ENCODE measurements around the gene BBLN. TPM values are rescaled to one million over a fixed set of nuclear protein-coding genes. Genes with fewer than 3 reads are reported as not detected.

BBLN gene
- total RNA-seq, 1 experiment from 2014 or later, result 154 TPM

GRCh38 chr9:128206484-128206883 lies 46.4 kb downstream of the BBLN start:
- no peaks in the 10 kb centered on the region for H3K9me3 ChIP-seq (ENCODE audit: low read length)
- peaks cover 9% of the 10 kb centered on the region for H3K4me1 ChIP-seq (ENCODE audit: low read length)
- no peak overlapping the region for H3K27ac ChIP-seq (ENCODE audit: low read length)
- no peak overlapping the region for H3K4me2 ChIP-seq (ENCODE audit: low read depth, low read length, poor library complexity, severe bottlenecking)
- no peak overlapping the region for H2AFZ ChIP-seq (ENCODE audit: low read length)
- no peaks in the 10 kb centered on the region for H3K36me3 ChIP-seq (ENCODE audit: insufficient read depth, low read length)
- H3K79me2 ChIP-seq (ENCODE audit: low read length), result no peaks in the 10 kb centered on the region
- no peaks in the 10 kb centered on the region for H4K20me1 ChIP-seq (ENCODE audit: insufficient read depth, low read depth, low read length)
- no peak for DNase-seq
- H3K9me2 ChIP-seq (replicated peaks; ENCODE audit: insufficient read depth, low read length), result no peaks in the 10 kb centered on the region
- H3K9ac ChIP-seq (ENCODE audit: low read length), result no peak overlapping the region
- H3K4me3 ChIP-seq (ENCODE audit: low read length), result no peak overlapping the region
- H3K27me3 ChIP-seq (ENCODE audit: low read length), result no peaks in the 10 kb centered on the region

- H4K20me1 ChIP-seq (ENCODE audit: insufficient read depth, low read depth, low read length), result no peaks in the 10 kb centered on the region
- no peaks in the 10 kb centered on the region for H3K9me3 ChIP-seq (ENCODE audit: low read length)
- DNase-seq, result no peak
- H3K4me3 ChIP-seq (ENCODE audit: low read length), result no peak overlapping the region
- H2AFZ ChIP-seq (ENCODE audit: low read length), result no peak overlapping the region
- no peaks in the 10 kb centered on the region for H3K9me2 ChIP-seq (replicated peaks; ENCODE audit: insufficient read depth, low read length)
- no peak overlapping the region for H3K4me2 ChIP-seq (ENCODE audit: low read depth, low read length, poor library complexity, severe bottlenecking)
- peaks cover 9% of the 10 kb centered on the region for H3K4me1 ChIP-seq (ENCODE audit: low read length)
- no peak overlapping the region for H3K27ac ChIP-seq (ENCODE audit: low read length)
- no peaks in the 10 kb centered on the region for H3K36me3 ChIP-seq (ENCODE audit: insufficient read depth, low read length)
- H3K79me2 ChIP-seq (ENCODE audit: low read length), result no peaks in the 10 kb centered on the region
- H3K27me3 ChIP-seq (ENCODE audit: low read length), result no peaks in the 10 kb centered on the region
- no peak overlapping the region for H3K9ac ChIP-seq (ENCODE audit: low read length)
Measured at GRCh38 chr9:128206916-128207910, 47.1 kb downstream of the BBLN start.

- H2AFZ ChIP-seq (ENCODE audit: low read length), result no peak overlapping the region
- no peaks in the 10 kb centered on the region for H4K20me1 ChIP-seq (ENCODE audit: insufficient read depth, low read depth, low read length)
Measured at GRCh38 chr9:128208386-128208785, 48.3 kb downstream of the BBLN start.

GRCh38 chr9:128208946-128209669 lies 49.0 kb downstream of the BBLN start:
- no peak overlapping the region for H3K27ac ChIP-seq (ENCODE audit: low read length)

More at GRCh38 chr9:128208386-128208785, 48.3 kb downstream of the BBLN start:
- H3K4me2 ChIP-seq (ENCODE audit: low read depth, low read length, poor library complexity, severe bottlenecking), result no peak overlapping the region
- H3K79me2 ChIP-seq (ENCODE audit: low read length), result no peaks in the 10 kb centered on the region
- no peaks in the 10 kb centered on the region for H3K36me3 ChIP-seq (ENCODE audit: insufficient read depth, low read length)
- no peaks in the 10 kb centered on the region for H3K9me3 ChIP-seq (ENCODE audit: low read length)
- no peak for DNase-seq
- no peak overlapping the region for H3K27ac ChIP-seq (ENCODE audit: low read length)
- peaks cover 6% of the 10 kb centered on the region for H3K4me1 ChIP-seq (ENCODE audit: low read length)
- no peaks in the 10 kb centered on the region for H3K27me3 ChIP-seq (ENCODE audit: low read length)
- no peaks in the 10 kb centered on the region for H3K9me2 ChIP-seq (replicated peaks; ENCODE audit: insufficient read depth, low read length)
- H3K9ac ChIP-seq (ENCODE audit: low read length), result no peak overlapping the region
- H3K4me3 ChIP-seq (ENCODE audit: low read length), result no peak overlapping the region

GRCh38 chr9:128211186-128211980 lies 51.3 kb downstream of the BBLN start:
- no peak overlapping the region for H3K27ac ChIP-seq (ENCODE audit: low read length)
- no peaks in the 10 kb centered on the region for H3K27me3 ChIP-seq (ENCODE audit: low read length)
- no peaks in the 10 kb centered on the region for H3K9me3 ChIP-seq (ENCODE audit: low read length)
- H3K4me3 ChIP-seq (ENCODE audit: low read length), result no peak overlapping the region
- H3K9me2 ChIP-seq (replicated peaks; ENCODE audit: insufficient read depth, low read length), result no peaks in the 10 kb centered on the region
- H3K36me3 ChIP-seq (ENCODE audit: insufficient read depth, low read length), result no peaks in the 10 kb centered on the region
- H3K79me2 ChIP-seq (ENCODE audit: low read length), result no peaks in the 10 kb centered on the region
- no peak for DNase-seq
- no peak overlapping the region for H3K4me2 ChIP-seq (ENCODE audit: low read depth, low read length, poor library complexity, severe bottlenecking)
- H2AFZ ChIP-seq (ENCODE audit: low read length), result no peak overlapping the region
- no peak overlapping the region for H3K9ac ChIP-seq (ENCODE audit: low read length)
- no peaks in the 10 kb centered on the region for H4K20me1 ChIP-seq (ENCODE audit: insufficient read depth, low read depth, low read length)
- H3K4me1 ChIP-seq (ENCODE audit: low read length), result no peaks in the 10 kb centered on the region; the same call in 1 of the 2 replicates

More at GRCh38 chr9:128208946-128209669, 49.0 kb downstream of the BBLN start:
- Histone ChIP-seq H3K9me3 (ENCODE audit: low read length) (no peaks in the 10 kb centered on the region), H3K36me3 (ENCODE audit: insufficient read depth, low read length) (no peaks in the 10 kb centered on the region), H3K4me1 (ENCODE audit: low read length) (no peaks in the 10 kb centered on the region; the same call in 1 of the 2 replicates), H3K4me3 (ENCODE audit: low read length) (no peak overlapping the region), H4K20me1 (ENCODE audit: insufficient read depth, low read depth, low read length) (no peaks in the 10 kb centered on the region), H3K27me3 (ENCODE audit: low read length) (no peaks in the 10 kb centered on the region), H3K79me2 (ENCODE audit: low read length) (no peaks in the 10 kb centered on the region), H3K9ac (ENCODE audit: low read length) (no peak overlapping the region), H3K9me2 (replicated peaks; ENCODE audit: insufficient read depth, low read length) (no peaks in the 10 kb centered on the region), H2AFZ (ENCODE audit: low read length) (no peak overlapping the region), H3K4me2 (ENCODE audit: low read depth, low read length, poor library complexity, severe bottlenecking) (no peak overlapping the region)
- DNase-seq, result no peak

- no peak overlapping the region for H2AFZ ChIP-seq (ENCODE audit: low read length)
- no peak for DNase-seq
- H3K27me3 ChIP-seq (ENCODE audit: low read length), result no peaks in the 10 kb centered on the region
- no peak overlapping the region for H3K9ac ChIP-seq (ENCODE audit: low read length)
- no peaks in the 10 kb centered on the region; the same call in 1 of the 2 replicates for H3K4me1 ChIP-seq (ENCODE audit: low read length)
- no peaks in the 10 kb centered on the region for H4K20me1 ChIP-seq (ENCODE audit: insufficient read depth, low read depth, low read length)
- H3K4me2 ChIP-seq (ENCODE audit: low read depth, low read length, poor library complexity, severe bottlenecking), result no peak overlapping the region
- H3K27ac ChIP-seq (ENCODE audit: low read length), result no peak overlapping the region
- no peaks in the 10 kb centered on the region for H3K9me2 ChIP-seq (replicated peaks; ENCODE audit: insufficient read depth, low read length)
- H3K4me3 ChIP-seq (ENCODE audit: low read length), result no peak overlapping the region
- no peaks in the 10 kb centered on the region for H3K36me3 ChIP-seq (ENCODE audit: insufficient read depth, low read length)
- no peaks in the 10 kb centered on the region for H3K79me2 ChIP-seq (ENCODE audit: low read length)
- no peaks in the 10 kb centered on the region for H3K9me3 ChIP-seq (ENCODE audit: low read length)
Measured at GRCh38 chr9:128211981-128212281, 51.9 kb downstream of the BBLN start.
